Central memory CD8-positive, alpha-beta T cell (primary cell): ENCODE results near the gene PTPN9.
"Not testable (repeated sequence)": the region's sequence is repeated elsewhere in the genome, so short reads cannot be mapped to it uniquely, and the experiment has no call there.

ENCODE experiments used
- ATAC-seq: fragments of 150-1000 bp; cut with Tn5 transposase; replicated peaks from 2 replicates; pipeline ENCODE4 v1.10.0; 2022; ENCODE audit warnings: mild to moderate bottlenecking, moderate FRiP score, moderate number of reproducible peaks; ENCODE audit not compliant: poor library complexity, severe bottlenecking; ENCODE audit errors: extremely low read depth
- DNase-seq, 2 donors: peaks; one replicate each; pipeline ENCODE4 v3.0.0; 2021; ENCODE audit warnings: low spot score in 2 of 2
- H3K27ac Mint-ChIP-seq: one replicate; pipeline ENCODE4 v1.8.0; 2022; ENCODE audit warnings: low read depth, mild to moderate bottlenecking, moderate library complexity, mixed read lengths
- H3K27me3 Mint-ChIP-seq: one replicate; pipeline ENCODE4 v1.8.0; 2022; ENCODE audit warnings: mixed read lengths
- H3K36me3 Mint-ChIP-seq: one replicate; pipeline ENCODE4 v1.8.0; 2022; ENCODE audit warnings: mild to moderate bottlenecking, moderate library complexity, mixed read lengths; ENCODE audit not compliant: insufficient read depth
- H3K4me1 Mint-ChIP-seq: one replicate; pipeline ENCODE4 v1.8.0; 2022; ENCODE audit warnings: mixed read lengths
- H3K4me3 Mint-ChIP-seq: one replicate; pipeline ENCODE4 v1.8.0; 2022; ENCODE audit warnings: mild to moderate bottlenecking, moderate library complexity, mixed read lengths
- H3K9me3 Mint-ChIP-seq: one replicate; pipeline ENCODE4 v1.8.0; 2022; ENCODE audit warnings: mixed read lengths

Gene PTPN9

DNA sequence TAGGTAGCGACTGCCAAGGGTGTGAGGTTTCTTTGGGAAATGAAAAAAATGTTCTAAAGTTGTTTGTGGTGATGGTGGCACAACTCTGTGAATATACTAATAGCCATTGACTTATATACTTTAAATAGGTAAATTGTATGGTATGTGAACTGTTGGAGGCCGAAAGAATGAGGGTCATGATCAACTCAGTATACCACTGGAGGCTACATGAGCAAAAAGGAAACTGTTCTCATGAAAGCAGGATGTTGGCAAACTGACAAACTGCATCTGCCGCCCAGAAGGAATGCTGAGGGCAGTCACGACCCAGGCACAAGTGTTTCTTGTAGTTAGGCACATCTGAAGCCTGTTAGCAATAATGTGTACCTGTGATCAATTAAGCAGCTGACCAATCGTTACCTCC lies 95.6 kb downstream of the PTPN9 start:
- H3K36me3 Mint-ChIP-seq, result peaks cover 16% of the 10 kb centered on the region
- not testable (repeated sequence) for H3K27me3 Mint-ChIP-seq, DNase-seq, H3K4me1 Mint-ChIP-seq, H3K27ac Mint-ChIP-seq, ATAC-seq, H3K9me3 Mint-ChIP-seq, H3K4me3 Mint-ChIP-seq

DNA sequence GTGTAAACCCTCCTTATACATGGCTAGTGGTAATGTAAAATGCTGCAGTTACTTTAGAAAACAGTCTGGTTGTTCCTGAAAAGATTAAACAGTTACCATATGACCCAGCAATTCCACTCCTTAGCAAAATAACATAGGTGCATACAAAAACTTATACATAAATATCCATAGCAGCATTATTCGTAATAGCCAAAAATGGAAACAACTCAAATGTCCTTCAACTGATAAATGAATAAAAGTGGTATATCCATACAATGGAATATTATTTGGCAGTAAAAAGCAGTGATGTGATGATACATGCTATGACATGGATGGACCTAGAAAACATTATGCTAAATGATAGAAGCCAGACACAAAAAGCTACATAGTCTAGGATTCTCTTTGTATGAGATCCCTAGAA lies 96.0 kb downstream of the PTPN9 start:
- H3K9me3 Mint-ChIP-seq, result no peaks in the 10 kb centered on the region
- H3K36me3 Mint-ChIP-seq, result peaks cover 18% of the 10 kb centered on the region
- no peak for DNase-seq
- H3K4me1 Mint-ChIP-seq, result no peaks in the 10 kb centered on the region
- H3K27me3 Mint-ChIP-seq, result no peaks in the 10 kb centered on the region
- ATAC-seq, result no peak
- no peak overlapping the region for H3K27ac Mint-ChIP-seq
- H3K4me3 Mint-ChIP-seq, result no peak overlapping the region

DNA sequence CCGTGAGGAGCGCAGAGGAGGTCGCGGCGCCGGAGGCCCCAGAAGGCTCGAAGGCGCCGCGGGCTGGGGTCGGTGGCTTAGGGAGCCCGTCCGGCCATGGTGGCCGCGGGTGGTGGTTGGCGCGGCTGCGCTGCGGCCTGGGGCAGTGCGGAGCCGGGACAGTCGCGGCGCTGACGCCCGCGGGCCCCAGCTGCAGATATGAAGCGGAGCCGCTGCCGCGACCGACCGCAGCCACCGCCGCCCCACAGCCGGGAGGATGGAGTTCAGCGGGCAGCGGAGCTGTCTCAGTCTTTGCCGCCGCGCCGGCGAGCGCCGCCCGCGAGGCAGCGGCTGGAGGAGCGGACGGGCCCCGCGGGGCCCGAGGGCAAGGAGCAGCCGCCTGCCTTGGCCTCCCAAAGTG lies 98.7 kb downstream of the PTPN9 start:
- not testable (repeated sequence) for H3K4me3 Mint-ChIP-seq

DNA sequence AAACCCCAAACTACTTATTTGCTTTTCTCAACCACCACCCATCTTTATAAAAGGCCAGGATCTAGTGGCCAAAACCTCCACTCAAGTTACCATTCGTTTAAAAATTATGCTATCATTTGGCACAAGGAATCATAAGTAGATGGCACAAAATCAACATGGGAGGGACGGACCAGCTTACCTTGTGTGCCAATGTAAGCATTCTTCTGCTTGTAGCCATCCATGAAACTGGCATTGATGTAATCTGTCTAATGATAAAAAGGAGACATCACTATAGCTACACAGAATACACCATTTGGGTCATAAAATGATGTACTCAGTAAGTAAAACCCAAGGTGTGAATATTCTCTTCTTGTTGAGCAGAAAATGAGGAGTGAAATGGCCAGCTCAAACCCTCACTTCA lies 99.4 kb downstream of the PTPN9 start:
- peaks cover 12% of the 10 kb centered on the region for H3K36me3 Mint-ChIP-seq
- H3K9me3 Mint-ChIP-seq, result no peaks in the 10 kb centered on the region
- no peaks in the 10 kb centered on the region for H3K27me3 Mint-ChIP-seq
- H3K4me1 Mint-ChIP-seq, result no peaks in the 10 kb centered on the region
- no peak overlapping the region for H3K4me3 Mint-ChIP-seq
- H3K27ac Mint-ChIP-seq, result no peak overlapping the region
- ATAC-seq, result no peak
- no peak for DNase-seq

More for the DNA sequence above, 98.7 kb downstream of the PTPN9 start:
- H3K4me1 Mint-ChIP-seq, ATAC-seq, DNase-seq, H3K27me3 Mint-ChIP-seq, H3K36me3 Mint-ChIP-seq, H3K9me3 Mint-ChIP-seq, H3K27ac Mint-ChIP-seq: not testable (repeated sequence)

- not testable (repeated sequence) for H3K4me3 Mint-ChIP-seq, H3K27me3 Mint-ChIP-seq
Measured at GRCh38 chr15:75477094-75477493, 102.0 kb downstream of the PTPN9 start.

GRCh38 chr15:75468913-75469598 lies 110.1 kb downstream of the PTPN9 start:
- Mint-ChIP-seq H3K4me3 (no peak overlapping the region), H3K27ac (no peak overlapping the region), H3K9me3 (no peaks in the 10 kb centered on the region), H3K36me3 (peaks cover 29% of the 10 kb centered on the region), H3K27me3 (no peaks in the 10 kb centered on the region), H3K4me1 (peaks cover 4% of the 10 kb centered on the region)
- DNase-seq (no peak), ATAC-seq (no peak)

More at GRCh38 chr15:75477094-75477493, 102.0 kb downstream of the PTPN9 start:
- H3K9me3 Mint-ChIP-seq, DNase-seq, H3K27ac Mint-ChIP-seq, ATAC-seq, H3K4me1 Mint-ChIP-seq: not testable (repeated sequence)
- H3K36me3 Mint-ChIP-seq, result peaks cover 24% of the 10 kb centered on the region

DNA sequence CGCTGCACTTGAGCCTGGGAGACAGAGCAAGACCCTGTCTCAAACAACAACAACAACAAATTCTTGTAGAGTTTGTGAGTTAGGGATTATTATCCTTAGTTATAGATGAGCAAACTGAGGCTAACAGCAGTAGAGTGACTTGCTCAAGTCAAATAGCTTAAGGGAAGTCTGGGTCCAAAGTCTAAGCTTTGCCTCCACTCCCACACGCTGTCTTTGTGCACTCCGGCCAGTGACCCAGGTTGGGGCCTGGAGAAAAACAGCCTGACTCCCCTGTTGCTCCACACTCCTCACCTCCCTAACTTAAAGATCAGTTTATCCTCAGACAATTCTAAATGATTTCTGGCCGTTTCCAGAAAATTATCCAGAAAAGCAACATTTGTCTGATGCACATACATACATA lies 118.5 kb downstream of the PTPN9 start:
- ATAC-seq, result no peak
- Mint-ChIP-seq H3K27me3 (no peaks in the 10 kb centered on the region), H3K27ac (no peak overlapping the region), H3K4me1 (peaks cover 7% of the 10 kb centered on the region), H3K36me3 (peaks cover 3% of the 10 kb centered on the region), H3K4me3 (no peak overlapping the region), H3K9me3 (no peaks in the 10 kb centered on the region)
- no peak for DNase-seq

DNA sequence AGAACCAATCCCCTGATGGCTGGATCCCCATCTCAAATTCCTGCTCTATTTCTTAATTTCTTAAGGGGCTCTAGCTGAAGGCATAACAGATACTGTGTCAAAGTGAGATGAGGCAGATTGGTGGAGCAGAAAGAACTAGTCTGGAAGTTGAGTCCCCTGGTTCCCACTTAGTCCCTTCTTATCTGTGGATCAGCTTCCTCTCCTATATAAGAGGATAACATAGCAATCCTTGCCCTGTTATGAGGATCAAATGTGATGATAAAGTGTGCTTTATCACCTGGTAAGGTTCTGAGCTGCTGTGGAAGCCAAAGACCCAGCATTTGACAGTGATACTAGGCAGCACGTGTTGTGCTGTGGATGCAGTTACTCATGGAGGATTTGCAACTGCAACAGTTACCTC lies 119.5 kb downstream of the PTPN9 start:
- Mint-ChIP-seq H3K9me3 (no peaks in the 10 kb centered on the region), H3K4me3 (no peak overlapping the region), H3K27me3 (no peaks in the 10 kb centered on the region), H3K27ac (no peak overlapping the region), H3K36me3 (peaks cover 7% of the 10 kb centered on the region), H3K4me1 (peaks cover 7% of the 10 kb centered on the region)
- DNase-seq, result no peak
- ATAC-seq, result no peak

GRCh38 chr15:75456710-75457109 lies 122.4 kb downstream of the PTPN9 start:
- peaks cover 30% of the 10 kb centered on the region for H3K36me3 Mint-ChIP-seq
- H3K9me3 Mint-ChIP-seq, result no peaks in the 10 kb centered on the region
- peak overlapping the region; percentile 97 for H3K4me3 Mint-ChIP-seq
- DNase-seq, result no peak
- ATAC-seq, result no peak
- peaks cover 26% of the 10 kb centered on the region for H3K4me1 Mint-ChIP-seq
- peak overlapping the region; percentile 92 for H3K27ac Mint-ChIP-seq
- no peaks in the 10 kb centered on the region for H3K27me3 Mint-ChIP-seq

- Mint-ChIP-seq H3K9me3 (no peaks in the 10 kb centered on the region), H3K27me3 (no peaks in the 10 kb centered on the region), H3K4me3 (peak overlapping the region; percentile 97), H3K4me1 (peaks cover 26% of the 10 kb centered on the region), H3K36me3 (peaks cover 33% of the 10 kb centered on the region), H3K27ac (peak overlapping the region; percentile 92)
- no peak for DNase-seq
- ATAC-seq, result no peak
Measured at GRCh38 chr15:75455982-75456531, 123.1 kb downstream of the PTPN9 start.

DNA sequence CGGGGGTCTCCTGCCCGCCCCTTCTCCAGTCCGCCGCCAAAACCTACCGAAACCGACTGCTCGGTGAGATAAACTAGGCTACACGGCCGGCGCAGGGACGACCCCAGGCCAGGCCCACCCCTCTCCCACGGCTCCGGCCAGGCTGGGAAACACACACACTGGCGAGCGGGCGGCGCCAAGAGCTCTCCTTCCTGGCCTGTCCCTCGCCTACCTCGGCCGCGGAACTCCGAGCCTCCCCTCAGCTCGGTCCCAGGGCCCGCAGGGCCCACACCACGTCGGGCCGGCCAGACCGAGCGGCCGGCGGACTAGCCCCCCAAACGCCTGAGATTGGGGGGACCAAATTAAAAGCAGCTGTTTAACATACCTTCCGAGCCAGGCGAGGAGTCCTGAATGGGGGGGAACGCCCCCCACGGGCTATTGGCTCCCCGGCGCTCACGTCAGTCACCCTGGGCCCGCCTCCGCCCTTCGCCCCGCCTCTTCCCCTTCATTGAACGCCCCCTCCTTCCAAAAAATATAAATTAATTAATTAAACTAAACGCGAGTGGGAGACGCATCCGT lies 123.6 kb downstream of the PTPN9 start:
- DNase-seq, result peak; percentile 77 to 82

DNA sequence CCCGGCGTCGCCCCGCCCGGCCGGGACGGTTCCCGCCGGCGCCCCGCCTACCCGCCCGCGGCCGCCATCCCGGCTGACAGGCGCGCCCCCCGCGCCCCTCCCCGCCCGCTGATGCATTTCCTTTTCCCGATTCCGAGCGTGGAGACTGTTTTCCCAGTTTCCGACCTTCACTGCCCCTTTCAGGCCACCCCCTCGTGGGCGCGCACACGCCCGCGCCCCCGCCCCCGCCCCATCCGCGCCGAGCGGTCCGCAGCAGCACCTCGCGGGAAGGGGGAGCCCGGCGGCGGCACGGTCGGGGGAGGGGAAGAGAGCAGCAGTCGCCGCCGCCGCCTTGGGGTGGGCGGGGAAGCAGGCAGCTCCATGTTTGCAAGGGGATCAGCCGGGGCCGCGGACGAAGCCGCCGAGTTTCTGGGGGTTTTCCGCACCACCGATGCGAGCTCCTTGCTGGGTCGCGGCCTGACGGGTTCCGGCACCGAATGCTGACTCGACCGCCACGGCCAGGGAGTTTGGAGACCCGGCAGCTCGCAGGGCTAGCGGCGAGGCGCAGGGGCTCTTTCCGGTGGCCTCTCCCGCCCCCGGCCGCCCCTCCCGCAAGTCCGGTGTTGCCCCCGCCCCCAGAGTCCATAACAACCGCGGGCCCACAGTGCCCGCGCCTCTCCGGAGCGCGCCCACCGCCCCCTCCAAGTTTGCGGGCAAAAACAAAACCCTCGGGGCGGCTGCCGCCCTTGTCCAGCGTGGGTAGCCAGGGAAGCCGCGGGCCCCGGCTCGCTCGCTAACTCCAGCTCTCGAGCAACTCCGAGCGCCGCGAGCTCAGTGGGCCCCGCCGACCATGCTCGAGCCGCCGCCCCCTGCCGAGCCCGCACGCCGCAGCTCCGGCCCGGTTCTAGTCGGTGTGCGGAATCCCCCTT lies 124.4 kb downstream of the PTPN9 start:
- Mint-ChIP-seq H3K4me3 (peak overlapping the region; percentile 97), H3K27me3 (no peaks in the 10 kb centered on the region), H3K9me3 (no peaks in the 10 kb centered on the region), H3K4me1 (peaks cover 36% of the 10 kb centered on the region), H3K27ac (peak overlapping the region; percentile 92), H3K36me3 (peaks cover 39% of the 10 kb centered on the region)
- ATAC-seq (no peak), DNase-seq (peak; percentile 64 to 72)

More for the DNA sequence above, 123.6 kb downstream of the PTPN9 start:
- no peaks in the 10 kb centered on the region for H3K9me3 Mint-ChIP-seq
- H3K27me3 Mint-ChIP-seq, result no peaks in the 10 kb centered on the region
- no peak for ATAC-seq
- peak overlapping the region; percentile 97 for H3K4me3 Mint-ChIP-seq
- peaks cover 28% of the 10 kb centered on the region for H3K4me1 Mint-ChIP-seq
- peak overlapping the region; percentile 92 for H3K27ac Mint-ChIP-seq
- H3K36me3 Mint-ChIP-seq, result peaks cover 35% of the 10 kb centered on the region
